HepG2 (cell line): ENCODE measurements around the gene PLIN5. TPM values are rescaled to one million over a fixed set of nuclear protein-coding genes. Genes with fewer than 3 reads are reported as not detected.

Experiments
- ATAD3A ChIP-seq: sonication (generic); formaldehyde crosslinking; IDR thresholded peaks from 2 replicates; pipeline ENCODE4 v1.4.0; 2020; ENCODE audit warnings: missing genetic modification reagents
- FIP1L1 ChIP-seq: fragments of 200-400 bp; formaldehyde crosslinking; IDR thresholded peaks from 2 replicates; pipeline ENCODE4 v1.6.1; 2018; ENCODE audit warnings: low read depth, mild to moderate bottlenecking, low read length, moderate library complexity, borderline replicate concordance; ENCODE audit not compliant: insufficient read depth
- KMT2A ChIP-seq: sonication (generic); formaldehyde crosslinking; IDR thresholded peaks from 2 replicates; pipeline ENCODE4 v1.4.0; 2020; ENCODE audit warnings: missing genetic modification reagents
- MYC ChIP-seq: sonication (generic); formaldehyde crosslinking; IDR thresholded peaks from 2 replicates; pipeline ENCODE4 v1.9.0; 2021; ENCODE audit warnings: missing genetic modification reagents, borderline replicate concordance
- SP1 ChIP-seq, 2 experiments: fragments of 450-650 bp in 1 of 2; sonication (generic) in 1 of 2; formaldehyde crosslinking in 1 of 2; IDR thresholded peaks; 2 replicates each; pipeline versions ENCODE4 v1.4.0 to v1.6.1; 2016 to 2020; ENCODE audit warnings: missing genetic modification reagents in 1 of 2
- SYNCRIP ChIP-seq: fragments of 200-400 bp; formaldehyde crosslinking; IDR thresholded peaks from 2 replicates; pipeline ENCODE4 v1.6.1; 2018; ENCODE audit warnings: mild to moderate bottlenecking, low read depth, low read length; ENCODE audit not compliant: insufficient read depth
- ZFP41 ChIP-seq: sonication (generic); formaldehyde crosslinking; IDR thresholded peaks from 2 replicates; pipeline ENCODE4 v1.4.0; 2020; ENCODE audit warnings: mild to moderate bottlenecking, missing genetic modification reagents, borderline replicate concordance
- ZMYM2 ChIP-seq: sonication (generic); formaldehyde crosslinking; IDR thresholded peaks from 2 replicates; pipeline ENCODE4 v1.8.0; 2022; ENCODE audit warnings: mild to moderate bottlenecking, missing genetic modification reagents
- ZNF484 ChIP-seq: sonication (generic); formaldehyde crosslinking; IDR thresholded peaks from 2 replicates; pipeline ENCODE4 v1.5.1; 2020; ENCODE audit warnings: mild to moderate bottlenecking, low read depth, missing genetic modification reagents, borderline replicate concordance
- ZNF550 ChIP-seq: sonication (generic); formaldehyde crosslinking; IDR thresholded peaks from 2 replicates; pipeline ENCODE4 v1.4.0; 2020; ENCODE audit warnings: mild to moderate bottlenecking, missing genetic modification reagents, borderline replicate concordance
- polyA plus RNA-seq, 8 experiments: library from polyadenylated mRNA; depleted of rRNA in 3 of 8; stranded (reverse) in 7 of 8; unstranded in 1 of 8; fragments of >200 nt; fragmentation: Illumina TruSeq in 4 of 8; extraction: Trizol in 4 of 8; gene quantifications; 2 replicates each; pipeline versions ENCODE4 v1.2.1 to v1.2.3, GENCODE V29; 2011 to 2016; ENCODE audit warnings: low read depth in 4 of 8, missing spikeins in 1 of 8, mixed read lengths in 1 of 8; ENCODE audit not compliant: insufficient read depth in 1 of 8
- total RNA-seq, 5 experiments: library from RNA; depleted of rRNA; stranded (reverse); fragments of >200 nt; fragmentation: Illumina TruSeq; extraction: Trizol; gene quantifications; 2 replicates each; pipeline ENCODE4 v1.2.3, GENCODE V29; 2016; ENCODE audit warnings: low read depth in 1 of 5
- TF ChIP-seq, protein P1 (sequence below): sonication (generic); formaldehyde crosslinking; IDR thresholded peaks from 2 replicates; pipeline ENCODE4 v1.5.0; 2020; ENCODE audit warnings: missing genetic modification reagents
- TF ChIP-seq, protein P2 (sequence below): sonication (generic); formaldehyde crosslinking; IDR thresholded peaks from 2 replicates; pipeline ENCODE4 v1.4.0; 2020; ENCODE audit warnings: missing genetic modification reagents, borderline replicate concordance
- TF ChIP-seq, protein P3 (sequence below): sonication (generic); formaldehyde crosslinking; IDR thresholded peaks from 2 replicates; pipeline ENCODE4 v1.8.0; 2022; ENCODE audit warnings: mild to moderate bottlenecking, missing genetic modification reagents, borderline replicate concordance
- TF ChIP-seq, protein P4 (sequence below): IDR thresholded peaks from 2 replicates; pipeline ENCODE4 v1.6.1; 2016; ENCODE audit warnings: missing compliant biosample characterization, missing genetic modification reagents, borderline replicate concordance

PLIN5 gene
- total and polyA plus RNA-seq, 2 of the 13 experiments (the other 11 are each of a cell fraction or from before 2014, with no cell fraction given): 1.8 to 4.8 TPM

DNA sequence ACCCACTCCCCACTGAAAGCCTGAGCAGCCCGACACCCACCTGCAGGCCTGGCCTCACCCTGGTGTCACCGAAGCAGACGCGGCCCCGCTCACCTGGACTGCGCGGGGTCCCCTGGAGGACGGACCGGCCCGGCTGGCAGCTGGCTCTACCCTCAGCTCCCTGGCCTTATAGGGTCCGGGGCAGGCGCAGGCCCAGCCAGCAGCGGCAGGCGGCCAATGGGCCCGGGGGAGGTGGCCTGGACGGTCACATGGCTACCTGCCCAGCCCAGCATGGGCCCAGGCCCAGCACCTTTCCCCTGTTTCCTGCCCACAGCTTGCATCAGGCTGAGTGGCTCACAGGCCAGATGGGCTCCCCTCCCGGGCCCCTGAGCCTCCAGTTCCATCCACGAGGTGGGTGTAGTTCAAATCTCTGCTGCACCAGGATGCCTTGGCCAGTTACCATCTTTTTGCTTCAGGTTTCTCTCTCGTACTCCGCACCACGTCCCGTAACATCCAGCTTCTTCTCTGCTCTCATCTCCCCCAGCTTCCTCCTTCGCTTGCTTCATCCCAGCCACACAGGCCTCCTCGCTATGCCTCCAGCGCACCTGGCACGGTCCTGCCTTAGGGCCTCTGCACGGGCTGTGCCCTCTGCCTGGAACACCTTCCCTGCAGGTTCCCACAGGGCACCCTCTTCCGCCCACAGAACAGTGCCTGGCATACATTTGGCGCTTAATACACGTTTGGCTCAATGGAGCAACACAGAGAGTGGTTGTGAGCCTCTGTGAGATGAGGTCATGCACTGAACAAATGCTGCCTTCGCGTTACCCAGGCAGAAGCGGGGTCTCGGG, 16.5 kb downstream of the PLIN5 start, which contains the start of gene PLIN4 (continued):
- TF ChIP-seq, protein P1, sequence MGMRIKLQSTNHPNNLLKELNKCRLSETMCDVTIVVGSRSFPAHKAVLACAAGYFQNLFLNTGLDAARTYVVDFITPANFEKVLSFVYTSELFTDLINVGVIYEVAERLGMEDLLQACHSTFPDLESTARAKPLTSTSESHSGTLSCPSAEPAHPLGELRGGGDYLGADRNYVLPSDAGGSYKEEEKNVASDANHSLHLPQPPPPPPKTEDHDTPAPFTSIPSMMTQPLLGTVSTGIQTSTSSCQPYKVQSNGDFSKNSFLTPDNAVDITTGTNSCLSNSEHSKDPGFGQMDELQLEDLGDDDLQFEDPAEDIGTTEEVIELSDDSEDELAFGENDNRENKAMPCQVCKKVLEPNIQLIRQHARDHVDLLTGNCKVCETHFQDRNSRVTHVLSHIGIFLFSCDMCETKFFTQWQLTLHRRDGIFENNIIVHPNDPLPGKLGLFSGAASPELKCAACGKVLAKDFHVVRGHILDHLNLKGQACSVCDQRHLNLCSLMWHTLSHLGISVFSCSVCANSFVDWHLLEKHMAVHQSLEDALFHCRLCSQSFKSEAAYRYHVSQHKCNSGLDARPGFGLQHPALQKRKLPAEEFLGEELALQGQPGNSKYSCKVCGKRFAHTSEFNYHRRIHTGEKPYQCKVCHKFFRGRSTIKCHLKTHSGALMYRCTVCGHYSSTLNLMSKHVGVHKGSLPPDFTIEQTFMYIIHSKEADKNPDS: no peak
- TF ChIP-seq ZFP41 (CRISPR knock-in tag) (no peak), ATAD3A (CRISPR knock-in tag) (no peak), MYC (CRISPR knock-in tag) (peak; percentile 42; the same call in 1 of the 2 replicates), SYNCRIP (no peak), KMT2A (no peak), ZNF550 (peak; percentile 57; the same call in 1 of the 2 replicates), ZMYM2 (CRISPR knock-in tag) (no peak), SP1 (IDR thresholded peaks at IDR 0.05) (no peak), SP1 (CRISPR knock-in tag; IDR thresholded peaks at IDR 0.05) (0 out of 2 replicates have a peak, but pooled peaks have one; percentile 16), ZNF484 (CRISPR knock-in tag) (no peak), FIP1L1 (no peak)
- TF ChIP-seq, protein P2, sequence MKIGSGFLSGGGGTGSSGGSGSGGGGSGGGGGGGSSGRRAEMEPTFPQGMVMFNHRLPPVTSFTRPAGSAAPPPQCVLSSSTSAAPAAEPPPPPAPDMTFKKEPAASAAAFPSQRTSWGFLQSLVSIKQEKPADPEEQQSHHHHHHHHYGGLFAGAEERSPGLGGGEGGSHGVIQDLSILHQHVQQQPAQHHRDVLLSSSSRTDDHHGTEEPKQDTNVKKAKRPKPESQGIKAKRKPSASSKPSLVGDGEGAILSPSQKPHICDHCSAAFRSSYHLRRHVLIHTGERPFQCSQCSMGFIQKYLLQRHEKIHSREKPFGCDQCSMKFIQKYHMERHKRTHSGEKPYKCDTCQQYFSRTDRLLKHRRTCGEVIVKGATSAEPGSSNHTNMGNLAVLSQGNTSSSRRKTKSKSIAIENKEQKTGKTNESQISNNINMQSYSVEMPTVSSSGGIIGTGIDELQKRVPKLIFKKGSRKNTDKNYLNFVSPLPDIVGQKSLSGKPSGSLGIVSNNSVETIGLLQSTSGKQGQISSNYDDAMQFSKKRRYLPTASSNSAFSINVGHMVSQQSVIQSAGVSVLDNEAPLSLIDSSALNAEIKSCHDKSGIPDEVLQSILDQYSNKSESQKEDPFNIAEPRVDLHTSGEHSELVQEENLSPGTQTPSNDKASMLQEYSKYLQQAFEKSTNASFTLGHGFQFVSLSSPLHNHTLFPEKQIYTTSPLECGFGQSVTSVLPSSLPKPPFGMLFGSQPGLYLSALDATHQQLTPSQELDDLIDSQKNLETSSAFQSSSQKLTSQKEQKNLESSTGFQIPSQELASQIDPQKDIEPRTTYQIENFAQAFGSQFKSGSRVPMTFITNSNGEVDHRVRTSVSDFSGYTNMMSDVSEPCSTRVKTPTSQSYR (CRISPR knock-in tag): no peak; the same call in 1 of the 2 replicates
- TF ChIP-seq, protein P3, sequence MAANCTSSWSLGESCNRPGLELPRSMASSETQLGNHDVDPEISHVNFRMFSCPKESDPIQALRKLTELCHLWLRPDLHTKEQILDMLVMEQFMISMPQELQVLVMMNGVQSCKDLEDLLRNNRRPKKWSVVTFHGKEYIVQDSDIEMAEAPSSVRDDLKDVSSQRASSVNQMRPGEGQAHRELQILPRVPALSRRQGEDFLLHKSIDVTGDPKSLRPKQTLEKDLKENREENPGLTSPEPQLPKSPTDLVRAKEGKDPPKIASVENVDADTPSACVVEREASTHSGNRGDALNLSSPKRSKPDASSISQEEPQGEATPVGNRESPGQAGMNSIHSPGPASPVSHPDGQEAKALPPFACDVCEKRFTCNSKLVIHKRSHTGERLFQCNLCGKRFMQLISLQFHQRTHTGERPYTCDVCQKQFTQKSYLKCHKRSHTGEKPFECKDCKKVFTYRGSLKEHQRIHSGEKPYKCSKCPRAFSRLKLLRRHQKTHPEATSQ (CRISPR knock-in tag): no peak
- TF ChIP-seq, protein P4, sequence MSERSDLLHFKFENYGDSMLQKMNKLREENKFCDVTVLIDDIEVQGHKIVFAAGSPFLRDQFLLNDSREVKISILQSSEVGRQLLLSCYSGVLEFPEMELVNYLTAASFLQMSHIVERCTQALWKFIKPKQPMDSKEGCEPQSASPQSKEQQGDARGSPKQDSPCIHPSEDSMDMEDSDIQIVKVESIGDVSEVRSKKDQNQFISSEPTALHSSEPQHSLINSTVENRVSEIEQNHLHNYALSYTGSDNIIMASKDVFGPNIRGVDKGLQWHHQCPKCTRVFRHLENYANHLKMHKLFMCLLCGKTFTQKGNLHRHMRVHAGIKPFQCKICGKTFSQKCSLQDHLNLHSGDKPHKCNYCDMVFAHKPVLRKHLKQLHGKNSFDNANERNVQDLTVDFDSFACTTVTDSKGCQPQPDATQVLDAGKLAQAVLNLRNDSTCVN (CRISPR knock-in tag): no peak
